Dedifferentiated amniotic fluid mesenchymal stem cell (primary cell): ENCODE results near the gene ROCK1.
"Not testable (repeated sequence)": the region's sequence is repeated elsewhere in the genome, so short reads cannot be mapped to it uniquely, and the experiment has no call there.

Source experiments
- DNase-seq: peaks from one replicate; pipeline ENCODE4 v3.0.0-alpha.2; 2016; ENCODE audit errors: extremely low spot score

ROCK1 gene

GRCh38 chr18:21053127-21053526 is 58.5 kb downstream of the ROCK1 start:
- peak; percentile 84 for DNase-seq

GRCh38 chr18:21052385-21052784 is 59.2 kb downstream of the ROCK1 start:
- no peak for DNase-seq

- DNase-seq = no peak
Measured at GRCh38 chr18:21051620-21052019, 60.0 kb downstream of the ROCK1 start.

DNA sequence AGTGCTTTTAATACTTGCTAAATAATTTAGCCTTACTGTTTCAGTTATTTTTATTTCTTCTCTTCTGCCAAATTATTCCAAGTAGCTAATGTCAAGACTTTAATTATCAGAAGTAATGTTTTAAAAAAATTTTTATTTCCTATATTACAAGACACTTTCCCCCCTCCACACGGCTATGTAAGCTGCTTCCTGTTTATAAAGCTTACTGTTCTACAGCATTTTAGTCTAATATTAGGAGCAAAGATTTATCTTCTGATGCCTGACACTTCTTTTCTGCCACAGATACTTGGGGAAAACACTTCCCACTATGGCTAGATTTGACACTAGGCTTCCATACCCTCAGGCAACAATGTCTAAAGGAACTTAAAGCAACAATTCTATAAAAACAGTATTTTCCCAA is 62.3 kb downstream of the ROCK1 start:
- DNase-seq = no peak

DNA sequence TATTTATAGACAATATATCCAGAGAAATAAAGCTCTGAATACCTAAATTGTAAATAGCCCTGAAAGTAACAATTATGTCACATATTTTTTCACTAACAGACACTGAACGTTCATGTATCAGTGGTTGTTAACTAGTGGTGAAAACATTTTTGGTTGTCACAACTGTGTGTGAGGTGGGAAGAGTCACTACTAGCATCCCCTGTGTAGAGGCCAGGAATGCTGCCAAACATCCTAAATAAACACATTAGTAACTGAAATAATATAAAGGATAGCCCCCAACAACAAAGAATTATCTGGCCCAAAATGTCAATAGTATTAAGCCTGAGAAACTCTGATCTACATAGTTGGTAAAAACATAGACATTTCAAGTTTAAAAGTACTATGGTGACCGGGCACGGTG is 64.5 kb downstream of the ROCK1 start:
- DNase-seq = no peak

GRCh38 chr18:21040466-21040865 is 71.1 kb downstream of the ROCK1 start:
- no peak for DNase-seq

DNA sequence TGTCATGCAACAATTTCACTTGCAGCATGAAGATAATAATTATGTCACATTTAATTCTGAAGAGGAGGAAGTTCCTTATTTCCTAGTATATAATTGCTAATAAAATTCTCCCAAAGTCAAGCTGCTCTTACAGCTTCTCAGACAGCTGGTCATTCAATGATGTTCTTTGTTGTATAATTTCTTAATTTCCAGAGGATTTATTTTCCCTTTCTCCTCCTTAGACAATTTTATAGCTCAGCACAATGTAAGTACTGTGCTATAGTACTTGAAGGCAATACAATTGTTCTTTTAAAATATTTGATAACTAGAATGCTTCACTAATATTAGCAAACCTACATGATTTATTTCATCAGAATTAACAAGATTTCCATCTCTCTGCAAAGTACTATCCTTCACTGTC is 73.4 kb downstream of the ROCK1 start:
- DNase-seq = no peak

GRCh38 chr18:21031845-21032244 is 79.8 kb downstream of the ROCK1 start:
- no peak for DNase-seq

DNA sequence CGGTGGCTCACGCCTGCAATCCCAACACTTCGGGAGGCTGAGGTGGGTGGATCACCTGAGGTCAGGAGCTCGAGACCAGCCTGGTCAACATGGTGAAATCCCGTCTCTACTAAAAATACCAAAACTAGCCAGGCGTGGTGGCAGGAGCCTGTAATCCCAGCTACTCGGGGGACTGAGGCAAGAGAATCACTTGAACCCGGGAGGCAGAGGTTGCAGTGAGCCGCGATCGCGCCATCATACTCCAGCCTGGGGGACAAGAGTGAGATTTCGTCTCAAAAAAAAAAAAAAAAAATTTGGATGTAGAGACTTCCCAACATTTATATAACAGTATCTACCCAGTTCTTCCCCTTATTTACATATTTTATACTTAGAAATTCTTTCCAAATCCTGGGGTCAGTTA is 93.4 kb downstream of the ROCK1 start:
- not testable (repeated sequence) for DNase-seq

DNA sequence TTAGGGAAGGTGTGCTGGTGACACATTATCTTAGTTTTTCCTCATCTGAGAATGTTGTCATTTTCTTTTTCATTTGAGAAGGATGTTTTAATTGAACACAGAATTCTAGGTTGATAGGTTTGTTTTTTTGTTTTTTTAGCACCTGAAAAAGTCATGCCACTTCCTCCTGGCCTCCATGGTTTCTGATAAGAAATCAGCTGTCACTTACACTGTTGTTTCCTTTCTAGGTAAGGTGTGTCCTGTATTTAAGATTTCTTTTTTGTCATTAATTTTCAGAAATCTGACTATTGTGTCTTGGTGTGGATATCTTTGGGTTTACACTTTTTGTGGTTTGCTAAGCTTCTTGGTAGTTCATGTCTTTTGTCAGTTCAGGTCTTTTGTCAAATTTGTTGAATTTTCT is 99.3 kb downstream of the ROCK1 start:
- no peak for DNase-seq

DNA sequence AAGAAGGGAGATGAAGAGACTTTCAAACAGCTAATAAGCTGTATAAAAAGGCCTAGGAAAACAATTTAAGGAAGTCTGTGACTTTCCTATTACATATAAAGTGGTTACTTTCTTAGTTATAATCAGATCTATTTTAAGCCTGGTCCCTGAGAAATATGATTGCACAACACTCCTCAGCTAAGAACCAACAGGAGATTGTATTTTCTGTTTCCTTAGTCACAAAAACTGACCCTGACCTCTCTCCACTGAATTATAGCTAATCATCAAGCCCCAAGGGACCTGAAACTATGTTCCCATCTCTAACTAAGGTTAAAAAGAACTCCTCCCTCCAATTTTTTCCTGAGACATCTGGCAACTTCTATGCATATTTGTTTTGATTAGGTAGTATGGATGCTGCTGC is 106.9 kb downstream of the ROCK1 start:
- DNase-seq = peak; percentile 81

DNA sequence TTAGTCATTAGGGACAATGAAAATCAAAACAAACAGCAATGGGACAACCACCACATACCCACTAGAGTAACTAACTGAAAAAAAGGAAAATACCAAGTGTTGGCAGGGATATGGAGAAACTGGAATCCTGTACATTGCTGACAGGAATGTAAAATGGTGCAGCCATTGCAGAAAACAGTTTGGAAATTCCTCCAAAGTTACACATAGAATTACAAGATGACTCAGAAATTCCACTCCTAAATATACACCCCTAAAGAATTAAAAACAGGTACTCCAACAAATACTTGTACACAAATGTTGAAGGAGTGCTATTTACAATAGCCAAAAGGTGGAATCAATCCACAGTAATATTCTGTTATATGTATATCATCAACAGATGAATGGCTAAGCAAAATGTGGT is 110.9 kb downstream of the ROCK1 start:
- no peak for DNase-seq

DNA sequence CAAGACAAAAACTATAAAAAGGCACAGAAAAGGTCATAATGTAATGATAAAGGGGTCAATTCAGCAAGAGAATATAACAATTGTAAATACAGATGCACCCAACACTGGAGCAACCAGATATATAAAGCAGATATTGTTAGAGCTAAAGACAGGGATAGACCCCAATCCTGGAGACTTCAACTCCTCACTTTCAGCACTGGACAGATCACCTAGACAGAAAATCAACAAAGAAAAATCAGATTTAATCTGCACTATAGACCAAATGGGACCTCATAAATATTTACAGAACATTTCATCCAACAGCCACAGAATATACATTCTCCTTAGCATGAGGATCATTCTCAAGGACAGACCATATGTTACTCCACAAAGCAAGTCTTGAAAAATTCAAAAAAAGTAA is 114.2 kb downstream of the ROCK1 start:
- no peak for DNase-seq

DNA sequence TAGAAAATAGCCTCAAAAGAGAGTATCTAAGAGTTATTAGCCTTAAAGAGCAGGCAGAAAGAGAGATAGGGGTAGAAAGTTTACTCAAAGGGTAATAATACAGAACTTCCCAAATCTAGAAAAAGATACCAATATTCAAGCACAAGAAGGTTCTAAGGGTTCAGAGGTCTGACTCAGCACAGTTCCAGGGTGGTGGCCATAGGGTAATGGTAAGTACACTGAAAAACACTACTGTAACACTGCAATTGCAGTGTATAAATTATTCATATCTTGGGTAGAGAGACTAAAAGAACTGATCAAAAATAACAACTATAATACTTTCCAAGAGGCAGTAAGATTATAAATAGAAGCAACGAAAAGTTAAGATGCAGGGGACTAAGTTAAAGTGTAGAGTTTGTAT is 115.2 kb downstream of the ROCK1 start:
- DNase-seq = no peak

DNA sequence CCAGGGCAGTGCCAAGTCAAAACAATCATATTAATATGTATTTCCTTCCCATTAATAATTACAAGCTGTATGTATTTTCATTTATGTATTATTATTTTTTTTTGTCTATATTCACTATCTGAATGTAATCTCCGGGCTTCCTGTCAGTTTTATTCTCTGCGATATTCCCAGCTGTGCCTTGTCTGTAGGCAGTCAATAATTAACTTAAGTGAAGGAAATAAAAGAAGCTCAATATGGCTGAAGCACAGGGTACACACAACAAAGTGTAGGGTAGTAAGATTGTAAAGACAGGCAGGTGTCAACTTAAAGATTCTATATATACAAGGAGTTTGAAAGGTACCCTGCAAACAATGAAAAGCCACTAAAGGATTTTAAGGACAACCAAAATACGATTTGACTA is 122.9 kb downstream of the ROCK1 start:
- DNase-seq = no peak

DNA sequence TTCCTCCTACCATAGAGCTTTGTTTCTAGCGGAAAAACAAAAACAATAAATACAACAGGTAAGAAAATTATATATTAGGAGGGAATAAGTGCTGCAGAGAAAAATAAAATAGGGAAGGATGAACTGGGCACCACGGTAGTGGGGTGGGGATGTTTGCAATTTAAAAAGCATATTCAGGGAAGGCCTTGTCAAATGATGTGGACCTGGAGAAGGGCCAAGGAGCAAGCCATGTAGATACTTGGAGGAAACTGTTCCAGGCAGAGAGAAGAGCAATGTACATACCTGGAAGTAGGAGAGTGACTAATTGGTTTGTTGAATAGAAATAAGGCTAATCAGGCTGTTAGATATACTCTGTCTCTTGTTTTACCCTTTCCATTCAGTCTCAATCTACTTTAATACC is 136.5 kb downstream of the ROCK1 start:
- DNase-seq = no peak

DNA sequence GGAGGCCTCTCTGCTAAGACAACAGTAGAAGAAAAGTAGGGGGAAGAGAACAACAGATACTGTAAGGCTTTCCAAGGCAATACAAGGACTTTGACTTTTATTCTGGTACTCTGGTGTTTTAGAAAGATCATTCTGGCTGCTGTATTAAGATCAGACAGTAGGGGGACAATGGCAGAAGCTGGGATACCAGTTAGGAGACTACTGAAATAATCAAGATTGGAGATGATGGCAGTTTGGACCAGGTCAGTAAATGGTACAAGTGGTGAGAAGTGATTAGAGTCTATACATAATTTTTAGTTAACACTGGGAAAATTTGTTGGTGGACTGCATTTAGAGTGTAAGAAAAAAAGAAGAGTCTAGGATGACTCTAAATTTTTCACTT is 139.7 kb downstream of the ROCK1 start:
- no peak for DNase-seq

DNA sequence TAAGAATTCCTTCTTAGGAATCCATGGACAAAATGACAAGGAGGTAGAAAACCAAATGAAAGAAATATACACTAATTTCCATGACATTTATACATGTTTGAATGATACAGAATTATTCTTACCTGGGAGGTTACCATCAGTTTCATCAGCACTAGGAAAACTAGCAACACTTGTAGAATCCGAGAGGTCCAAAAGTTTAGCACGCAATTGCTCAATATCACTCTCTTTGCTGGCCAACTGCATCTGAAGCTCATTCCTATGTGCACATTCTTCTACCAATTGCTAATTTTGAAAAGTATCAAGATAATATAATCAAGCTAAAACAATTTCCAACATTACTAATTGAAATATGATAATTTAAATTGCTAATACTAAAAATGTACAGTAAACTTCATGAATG is 144.8 kb downstream of the ROCK1 start:
- no peak for DNase-seq

DNA sequence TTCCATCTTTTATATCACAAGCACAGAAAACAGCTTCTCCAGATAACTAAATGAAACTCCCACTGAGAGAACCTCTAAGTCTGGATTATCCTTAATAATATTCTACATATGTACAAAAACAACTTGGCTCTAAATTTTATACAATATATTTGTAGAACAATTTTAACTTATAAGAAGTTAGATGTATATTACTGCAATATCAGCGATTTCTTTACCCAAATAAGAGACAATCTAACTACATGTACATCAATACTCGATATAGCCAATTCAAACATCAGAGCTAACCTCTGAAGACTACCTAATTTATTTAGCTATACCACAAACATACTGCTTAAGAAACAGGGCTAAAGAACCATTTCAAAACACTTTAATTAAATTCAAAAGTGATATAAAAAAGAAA is 148.6 kb downstream of the ROCK1 start:
- no peak for DNase-seq

DNA sequence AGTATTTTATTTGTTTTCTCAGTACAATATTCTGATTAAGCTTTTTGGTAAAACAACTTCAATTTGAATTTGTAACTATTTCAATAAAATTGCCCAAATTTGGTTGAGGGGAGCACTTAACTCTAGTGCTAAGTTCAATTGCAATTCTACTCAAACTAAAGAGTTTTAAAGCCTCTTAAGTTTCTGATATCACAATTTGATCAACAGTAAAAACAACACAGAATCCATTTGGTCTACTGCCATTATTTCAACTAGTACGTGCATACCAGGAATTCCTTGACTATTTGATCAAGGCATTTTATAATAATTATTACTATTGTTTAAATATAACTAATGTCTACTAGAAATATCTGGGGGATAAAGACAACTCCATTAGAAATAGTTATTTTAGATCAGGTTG is 150.9 kb downstream of the ROCK1 start:
- no peak for DNase-seq

DNA sequence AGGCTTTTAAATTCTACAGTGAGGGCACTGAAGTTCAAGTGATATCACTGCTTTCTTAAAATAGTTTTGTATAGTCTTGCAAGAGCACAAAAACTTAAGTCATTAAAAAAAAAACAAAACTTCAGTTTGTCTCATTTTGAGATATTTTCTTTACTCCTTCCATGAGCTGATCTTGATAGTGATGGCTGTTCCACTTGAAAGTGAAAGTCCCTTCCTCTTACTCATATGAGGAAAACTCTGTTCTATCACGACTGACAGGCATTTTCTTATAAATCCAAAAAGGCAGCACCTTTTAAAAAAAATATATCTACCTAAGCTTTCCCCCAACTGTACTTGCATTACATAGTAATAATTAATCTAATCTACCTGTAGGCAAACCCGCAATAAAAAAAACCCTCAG is 160.8 kb downstream of the ROCK1 start:
- DNase-seq = not testable (repeated sequence)
